Ascending aorta (tissue), 2 donors: ENCODE data around the gene ANKRD42. TPM values are rescaled to one million over a fixed set of nuclear protein-coding genes. Genes with fewer than 3 reads are reported as not detected.

ENCODE experiments used
- DNase-seq, 2 donors: peaks; one replicate each; pipeline ENCODE4 v3.0.0-alpha.2; 2019; ENCODE audit warnings: low spot score in 2 of 2
- H3K27ac ChIP-seq, 2 donors: fragments of 200-600 bp; sonication (generic); one replicate each; pipeline ENCODE4 v1.5.1; 2016 to 2017; ENCODE audit warnings: mild to moderate bottlenecking in 1 of 2
- H3K27me3 ChIP-seq: fragments of 200-600 bp; sonication (generic); one replicate; pipeline ENCODE4 v1.5.1; 2017
- H3K36me3 ChIP-seq, 2 donors: fragments of 200-600 bp; sonication (generic); one replicate each; pipeline ENCODE4 v1.5.1; 2016
- H3K4me1 ChIP-seq, 2 donors: fragments of 200-600 bp; sonication (generic); one replicate each; pipeline ENCODE4 v1.5.1; 2016 to 2017; ENCODE audit warnings: mild to moderate bottlenecking in 1 of 2
- H3K4me3 ChIP-seq, 2 donors: fragments of 200-600 bp; sonication (generic); one replicate each; pipeline ENCODE4 v1.5.1; 2016 to 2017; ENCODE audit warnings: mild to moderate bottlenecking in 1 of 2
- H3K9me3 ChIP-seq, 2 donors: fragments of 200-600 bp; sonication (generic); one replicate each; pipeline ENCODE4 v1.5.1; 2016
- intact Hi-C: fragments of 100-400 bp; cut with DNase I; formaldehyde crosslinking; loops from one replicate; pipeline ENCODE4 v1.15.1; 2023
- total RNA-seq: library from RNA; depleted of rRNA; stranded (reverse); fragments of >200 nt; gene quantifications from one replicate; pipeline ENCODE4 v1.1.0, GENCODE V29; 2016
- TF ChIP-seq, protein P1 (sequence below), 3 experiments: fragments of 200-600 bp in 2 of 3; fragments of 450-650 bp in 1 of 3; sonication (generic) in 2 of 3; IDR thresholded peaks; one replicate each; pipeline ENCODE4 v1.5.1; 2016 to 2019; ENCODE audit warnings: antibody characterized with exemption in 3 of 3, mild to moderate bottlenecking in 1 of 3, moderate library complexity in 1 of 3

The ANKRD42 gene
- total RNA-seq, 1 donor from 2014 or later, result 25.1 TPM

DNA sequence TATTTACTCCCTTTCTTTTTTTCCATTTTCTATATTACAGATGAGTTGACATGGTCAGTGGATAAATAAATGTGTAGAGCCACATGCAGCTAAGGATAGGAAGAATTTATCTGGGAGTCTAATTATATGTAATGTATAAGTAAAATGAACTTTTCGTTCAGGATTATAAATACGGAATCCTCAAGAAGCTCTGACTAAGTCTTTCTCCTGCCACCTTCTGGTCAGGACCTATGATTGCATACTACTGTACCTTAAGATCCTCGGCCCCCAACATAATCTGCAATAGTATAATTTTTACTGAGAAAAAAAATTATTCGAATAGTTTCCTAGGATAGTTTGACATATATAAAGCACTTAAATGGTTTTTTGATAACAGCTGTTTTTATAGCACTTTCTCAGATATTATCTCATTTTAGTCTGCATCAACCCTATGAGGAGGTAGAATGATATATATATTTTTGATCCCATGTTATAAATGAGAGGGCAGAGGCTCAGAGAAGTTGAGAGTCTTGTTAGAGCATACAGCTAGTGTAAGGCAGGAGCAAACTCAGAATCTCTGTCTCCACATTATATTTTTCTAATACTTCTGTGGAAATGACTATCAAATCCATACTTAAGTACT, 56.6 kb downstream of the ANKRD42 start:
- Histone ChIP-seq H3K9me3 (no peaks in the 10 kb centered on the region), H3K4me3 (no peak overlapping the region), H3K4me1 (peaks cover 0 to 7% of the 10 kb centered on the region in 2 donors), H3K27ac (no peak overlapping the region), H3K36me3 (peaks cover 0 to 10% of the 10 kb centered on the region in 2 donors), H3K27me3 (no peaks in the 10 kb centered on the region)
- DNase-seq, result no peak
- intact Hi-C loops, result loop anchor here (5.0 kb wide), 1 partner anchor 343 kb away; no protein-coding TSS in a partner anchor
- TF ChIP-seq, protein P1, sequence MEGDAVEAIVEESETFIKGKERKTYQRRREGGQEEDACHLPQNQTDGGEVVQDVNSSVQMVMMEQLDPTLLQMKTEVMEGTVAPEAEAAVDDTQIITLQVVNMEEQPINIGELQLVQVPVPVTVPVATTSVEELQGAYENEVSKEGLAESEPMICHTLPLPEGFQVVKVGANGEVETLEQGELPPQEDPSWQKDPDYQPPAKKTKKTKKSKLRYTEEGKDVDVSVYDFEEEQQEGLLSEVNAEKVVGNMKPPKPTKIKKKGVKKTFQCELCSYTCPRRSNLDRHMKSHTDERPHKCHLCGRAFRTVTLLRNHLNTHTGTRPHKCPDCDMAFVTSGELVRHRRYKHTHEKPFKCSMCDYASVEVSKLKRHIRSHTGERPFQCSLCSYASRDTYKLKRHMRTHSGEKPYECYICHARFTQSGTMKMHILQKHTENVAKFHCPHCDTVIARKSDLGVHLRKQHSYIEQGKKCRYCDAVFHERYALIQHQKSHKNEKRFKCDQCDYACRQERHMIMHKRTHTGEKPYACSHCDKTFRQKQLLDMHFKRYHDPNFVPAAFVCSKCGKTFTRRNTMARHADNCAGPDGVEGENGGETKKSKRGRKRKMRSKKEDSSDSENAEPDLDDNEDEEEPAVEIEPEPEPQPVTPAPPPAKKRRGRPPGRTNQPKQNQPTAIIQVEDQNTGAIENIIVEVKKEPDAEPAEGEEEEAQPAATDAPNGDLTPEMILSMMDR (IDR thresholded peaks at IDR 0.05), result peak; percentile 39 to 66 (median 43)

DNA sequence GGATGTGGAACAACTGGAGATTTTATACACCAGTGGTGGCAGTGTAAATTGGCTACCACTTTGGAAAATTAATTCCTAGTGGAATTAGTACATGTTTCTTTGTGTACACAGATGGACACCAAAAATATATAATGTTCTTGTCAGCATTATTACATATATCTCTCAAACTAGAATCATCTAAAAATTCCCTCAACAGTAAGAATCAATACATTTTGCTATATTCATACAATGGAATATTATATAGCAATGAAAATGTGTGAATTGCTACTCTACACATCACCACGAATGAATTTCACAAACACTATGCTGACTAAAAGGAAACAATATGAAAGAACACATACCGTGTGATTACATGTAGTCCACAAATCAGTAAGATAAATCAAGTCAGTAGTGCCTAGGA, 58.8 kb downstream of the ANKRD42 start:
- Histone ChIP-seq H3K4me1 (peaks cover 0 to 9% of the 10 kb centered on the region in 2 donors), H3K27me3 (no peaks in the 10 kb centered on the region), H3K9me3 (no peaks in the 10 kb centered on the region), H3K36me3 (peaks cover 3% of the 10 kb centered on the region in 2 donors), H3K4me3 (no peak overlapping the region), H3K27ac (no peak overlapping the region)
- TF ChIP-seq, protein P1 (IDR thresholded peaks at IDR 0.05), result no peak
- DNase-seq, result no peak
- intact Hi-C loops, result loop anchor here (5.0 kb wide), 1 partner anchor 345 kb away; no protein-coding TSS in a partner anchor

DNA sequence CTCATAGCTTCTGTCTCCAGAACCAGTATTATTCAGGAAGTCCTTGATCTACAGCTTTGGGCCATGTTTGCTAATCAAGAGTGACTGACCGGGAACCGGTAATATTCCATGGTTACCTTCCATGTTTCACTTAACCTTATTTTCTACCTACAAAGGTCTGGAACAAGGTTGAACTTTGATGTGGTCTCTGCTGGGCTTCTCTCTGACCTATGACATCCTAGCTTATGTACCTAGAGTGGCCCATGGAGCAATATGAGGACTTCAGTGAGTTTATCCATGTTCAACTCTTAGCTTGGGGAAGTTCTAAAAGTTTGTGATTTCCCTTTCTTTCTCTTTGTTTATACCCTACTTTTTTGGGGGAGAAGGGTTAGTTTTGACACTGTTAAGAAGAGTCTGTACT, 59.4 kb downstream of the ANKRD42 start:
- H3K27me3 ChIP-seq, result no peaks in the 10 kb centered on the region
- H3K9me3 ChIP-seq, result no peaks in the 10 kb centered on the region
- intact Hi-C loops, result loop anchor here (5.0 kb wide), 1 partner anchor 346 kb away; no protein-coding TSS in a partner anchor
- TF ChIP-seq, protein P1 (IDR thresholded peaks at IDR 0.05), result no peak
- H3K4me1 ChIP-seq, result peaks cover 0 to 9% of the 10 kb centered on the region in 2 donors
- H3K36me3 ChIP-seq, result peaks cover 3% of the 10 kb centered on the region in 2 donors
- DNase-seq, result no peak
- no peak overlapping the region for H3K27ac ChIP-seq
- no peak overlapping the region for H3K4me3 ChIP-seq

DNA sequence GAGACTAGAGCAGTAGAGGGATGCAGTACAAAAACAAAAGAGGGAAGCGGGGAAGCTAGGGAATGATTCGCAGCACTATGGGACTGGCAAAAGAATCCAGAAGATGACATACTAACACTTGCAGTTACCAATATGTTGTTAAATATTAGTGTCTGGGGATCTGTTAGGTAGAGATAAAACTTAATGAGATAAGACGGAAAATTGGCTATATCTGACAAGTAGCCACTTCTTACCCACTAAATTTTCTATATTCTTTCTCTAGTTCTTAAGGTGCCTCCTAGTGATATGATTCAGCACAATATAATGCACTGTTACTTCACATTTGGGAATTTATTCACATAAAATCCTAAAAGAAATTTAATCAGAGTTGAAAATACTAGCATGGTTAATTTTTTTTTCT, 61.9 kb downstream of the ANKRD42 start:
- H3K27ac ChIP-seq, result no peak overlapping the region
- H3K9me3 ChIP-seq, result no peaks in the 10 kb centered on the region
- H3K4me3 ChIP-seq, result no peak overlapping the region
- H3K27me3 ChIP-seq, result no peaks in the 10 kb centered on the region
- DNase-seq, result no peak
- intact Hi-C loops, result no loop called here
- H3K36me3 ChIP-seq, result peaks cover 3 to 17% of the 10 kb centered on the region in 2 donors
- H3K4me1 ChIP-seq, result peaks cover 0 to 6% of the 10 kb centered on the region in 2 donors
- TF ChIP-seq, protein P1 (IDR thresholded peaks at IDR 0.05), result no peak

DNA sequence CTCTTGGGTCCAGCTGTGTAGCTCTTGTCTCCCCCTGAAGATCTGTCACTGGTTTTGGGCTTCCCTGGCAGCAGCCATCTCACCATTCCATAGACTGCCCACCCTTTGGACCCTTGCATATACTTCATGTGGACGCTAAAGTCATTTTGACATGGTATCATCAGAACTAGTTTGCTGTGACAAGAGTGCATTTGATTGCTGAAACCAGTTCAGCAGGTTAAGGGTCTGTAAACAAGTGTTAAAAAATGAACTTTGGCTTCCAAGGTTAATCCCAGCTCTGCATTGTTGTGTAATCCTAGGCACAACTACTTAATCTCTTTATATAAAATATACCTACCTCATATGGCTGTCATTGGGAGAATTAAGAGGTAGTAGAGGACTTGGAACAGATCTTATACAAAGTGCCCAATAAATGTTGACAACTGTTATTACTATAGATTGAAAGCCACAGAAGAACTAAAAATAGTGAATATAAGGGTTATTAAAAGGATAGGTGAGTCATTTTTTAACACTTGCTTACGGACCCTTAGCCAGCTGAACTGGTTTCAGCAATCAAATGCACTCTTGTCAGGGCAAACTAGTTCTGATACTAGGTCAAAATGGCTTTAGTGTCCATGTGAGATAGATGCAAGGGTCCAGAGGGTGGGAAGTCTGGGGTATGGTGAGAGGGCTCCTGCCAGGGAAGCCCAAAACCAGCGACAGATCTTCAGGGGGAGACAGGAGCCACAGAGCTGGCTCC, 63.3 kb downstream of the ANKRD42 start:
- no peak for DNase-seq
- H3K4me3 ChIP-seq, result no peak overlapping the region
- H3K36me3 ChIP-seq, result peaks cover 3 to 20% of the 10 kb centered on the region in 2 donors
- no peaks in the 10 kb centered on the region for H3K27me3 ChIP-seq
- TF ChIP-seq, protein P1 (IDR thresholded peaks at IDR 0.05), result no peak
- no peaks in the 10 kb centered on the region for H3K9me3 ChIP-seq
- H3K27ac ChIP-seq, result peak overlapping the region; percentile 53 to 57
- peaks cover 0 to 6% of the 10 kb centered on the region in 2 donors for H3K4me1 ChIP-seq
- intact Hi-C loops, result no loop called here
